Dermis microvascular lymphatic vessel endothelial cell (primary cell): ENCODE measurements around the gene TTLL8. TPM values are rescaled to one million over a fixed set of nuclear protein-coding genes. Genes with fewer than 3 reads are reported as not detected.
A peak's percentile ranks its signal among the peaks of the same experiment; 100 is the strongest.

ENCODE experiments used
- DNase-seq, 2 donors: peaks; one replicate each; pipeline versions ENCODE4 v3.0.0 to v3.0.0-alpha.2; 2010; ENCODE audit warnings: low read depth in 2 of 2
- total RNA-seq: library from RNA; depleted of rRNA; stranded (reverse); fragments of >200 nt; gene quantifications from 2 replicates; pipeline ENCODE4 v1.2.1, GENCODE V29; 2014

Gene TTLL8
- total RNA-seq, 1 donor from 2014 or later = not detected

DNA sequence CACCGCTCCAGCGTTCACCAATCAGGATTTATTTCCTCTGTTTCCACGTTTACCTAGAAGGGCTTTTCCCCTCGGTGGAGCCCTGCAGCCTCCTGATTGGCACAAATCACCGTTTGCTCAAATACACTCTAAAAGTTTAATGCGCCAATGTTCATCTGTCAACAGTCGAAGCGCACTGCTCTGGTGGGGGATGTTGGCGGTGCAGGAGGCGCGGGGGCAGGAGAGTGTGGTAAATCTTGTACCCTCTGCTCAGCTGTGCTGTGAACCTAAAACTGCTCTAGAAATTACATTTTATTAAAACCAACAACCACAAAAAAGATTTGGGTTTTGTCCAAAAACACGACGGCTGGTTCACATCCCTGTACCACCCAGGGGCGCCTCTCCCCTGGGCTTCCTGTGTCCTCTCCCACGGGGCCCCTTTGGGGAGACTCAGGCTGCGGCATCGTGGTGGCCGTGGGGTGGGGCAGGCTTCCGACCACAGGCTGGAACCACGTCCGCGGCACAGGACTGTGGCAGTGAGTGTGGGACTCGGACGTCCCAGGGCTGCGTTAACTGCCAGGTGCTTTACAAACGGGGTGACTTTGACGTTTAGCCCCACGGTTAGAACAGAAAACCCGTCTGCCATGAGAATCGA is 13.5 kb downstream of the TTLL8 start:
- DNase-seq = no peak

DNA sequence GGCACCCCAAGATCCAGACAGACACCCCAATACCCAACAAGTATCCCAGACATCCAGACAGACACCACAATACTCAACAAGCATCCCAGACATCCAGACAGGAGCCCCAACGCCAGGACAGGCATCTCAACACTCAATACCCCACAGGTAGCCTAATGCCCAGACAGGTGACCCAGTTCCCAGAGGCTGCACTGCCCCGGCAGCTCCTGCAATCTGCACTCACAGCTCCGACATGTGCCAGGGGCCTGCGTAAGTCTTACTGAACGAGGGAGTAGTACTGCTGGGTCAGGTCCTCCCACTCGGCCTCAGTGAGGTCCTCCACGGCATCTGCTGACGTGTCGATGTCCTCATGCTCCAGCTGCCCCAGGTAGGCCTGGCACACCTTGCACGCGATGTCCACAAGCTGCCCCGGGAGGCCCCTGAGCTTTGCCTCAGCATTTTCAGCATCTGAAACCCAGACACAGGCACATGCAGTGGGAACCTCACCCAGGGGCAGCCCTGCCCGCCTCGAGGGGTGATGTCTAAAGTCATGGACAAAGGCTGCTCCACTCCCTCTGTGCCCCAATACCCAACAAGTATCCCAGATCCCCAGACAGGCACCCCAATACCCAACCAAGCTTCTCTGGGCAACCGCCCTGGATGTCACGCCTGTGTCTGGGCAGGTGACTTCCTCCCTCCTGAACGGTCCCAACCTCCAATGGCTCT is 16.6 kb downstream of the TTLL8 start:
- DNase-seq = no peak

- DNase-seq = no peak
Measured at GRCh38 chr22:50040717-50041116, 17.4 kb downstream of the TTLL8 start.

GRCh38 chr22:50039669-50040443 is 18.2 kb downstream of the TTLL8 start:
- no peak for DNase-seq

DNA sequence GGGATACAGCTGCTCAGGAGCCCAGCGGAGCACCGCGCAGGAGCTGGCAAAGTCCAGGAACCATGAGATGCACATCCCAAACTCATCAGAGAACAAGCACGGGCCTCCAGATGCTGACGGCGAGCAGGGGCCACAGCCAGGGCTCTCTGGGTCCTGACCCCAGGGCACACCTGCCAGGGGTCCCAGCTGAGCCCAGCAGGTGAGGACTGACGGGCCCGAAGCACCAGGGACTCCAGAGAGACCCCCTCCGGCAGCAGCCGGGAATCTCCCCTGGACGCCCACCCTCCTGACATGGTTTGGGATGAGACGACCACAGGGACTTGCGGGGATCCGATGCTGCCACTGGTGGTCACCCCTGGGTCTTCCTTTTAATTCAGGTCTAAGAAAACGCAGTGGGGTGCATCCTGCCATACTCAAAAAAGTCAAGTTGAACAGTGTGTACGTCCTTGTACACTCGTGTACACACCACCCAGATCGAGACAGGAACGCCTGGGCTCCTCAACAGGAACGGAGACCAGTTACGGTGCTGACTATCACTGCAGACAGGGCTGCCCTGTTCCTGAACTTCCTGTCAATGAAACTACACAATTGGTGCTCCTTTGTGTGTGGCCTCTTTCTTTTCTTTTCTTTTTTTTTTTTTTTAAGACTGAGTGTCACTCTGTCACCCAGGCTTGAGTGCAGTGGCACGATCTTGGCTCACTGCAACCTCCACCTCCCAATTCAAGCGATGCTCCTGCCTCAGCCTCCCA is 21.9 kb downstream of the TTLL8 start:
- DNase-seq = no peak

GRCh38 chr22:50035131-50035881 is 22.8 kb downstream of the TTLL8 start:
- no peak for DNase-seq

GRCh38 chr22:50034126-50035081 is 23.7 kb downstream of the TTLL8 start:
- DNase-seq = no peak

DNA sequence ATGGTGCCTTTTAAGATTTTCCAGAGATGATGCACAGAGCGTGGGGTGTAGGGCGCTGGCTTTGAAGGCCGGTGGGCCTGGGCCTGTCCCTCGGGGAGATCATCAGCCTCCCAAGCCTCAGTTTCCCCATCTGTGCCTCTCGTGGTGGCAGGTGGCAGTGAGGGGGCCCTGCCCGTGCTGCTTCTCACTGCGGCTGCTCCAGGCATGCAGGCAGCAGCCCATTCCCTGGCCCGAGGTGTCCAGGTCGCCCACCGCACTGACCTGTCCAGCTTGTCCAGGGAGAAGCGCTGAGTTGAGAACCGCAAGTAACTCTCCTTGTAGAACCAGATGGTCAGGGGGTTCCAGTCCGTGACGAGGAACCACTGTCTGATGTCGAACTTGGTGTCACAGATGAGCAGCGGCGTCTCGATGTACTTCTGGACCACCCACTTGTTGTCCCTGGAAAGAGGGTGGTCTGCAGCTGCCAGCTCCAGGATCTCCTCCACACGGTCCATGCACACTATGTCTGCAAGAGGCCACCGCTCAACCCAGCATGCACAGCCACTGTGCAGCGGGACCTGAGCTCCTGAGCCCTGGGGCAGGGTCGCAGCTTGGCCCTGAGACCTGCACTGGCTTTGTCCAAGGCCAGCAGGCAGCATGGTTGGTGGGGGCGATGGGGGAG is 25.0 kb downstream of the TTLL8 start:
- no peak for DNase-seq

GRCh38 chr22:50032109-50032871 is 25.8 kb downstream of the TTLL8 start:
- no peak for DNase-seq

- no peak for DNase-seq
Measured at GRCh38 chr22:50031189-50032091, 26.7 kb downstream of the TTLL8 start.

DNA sequence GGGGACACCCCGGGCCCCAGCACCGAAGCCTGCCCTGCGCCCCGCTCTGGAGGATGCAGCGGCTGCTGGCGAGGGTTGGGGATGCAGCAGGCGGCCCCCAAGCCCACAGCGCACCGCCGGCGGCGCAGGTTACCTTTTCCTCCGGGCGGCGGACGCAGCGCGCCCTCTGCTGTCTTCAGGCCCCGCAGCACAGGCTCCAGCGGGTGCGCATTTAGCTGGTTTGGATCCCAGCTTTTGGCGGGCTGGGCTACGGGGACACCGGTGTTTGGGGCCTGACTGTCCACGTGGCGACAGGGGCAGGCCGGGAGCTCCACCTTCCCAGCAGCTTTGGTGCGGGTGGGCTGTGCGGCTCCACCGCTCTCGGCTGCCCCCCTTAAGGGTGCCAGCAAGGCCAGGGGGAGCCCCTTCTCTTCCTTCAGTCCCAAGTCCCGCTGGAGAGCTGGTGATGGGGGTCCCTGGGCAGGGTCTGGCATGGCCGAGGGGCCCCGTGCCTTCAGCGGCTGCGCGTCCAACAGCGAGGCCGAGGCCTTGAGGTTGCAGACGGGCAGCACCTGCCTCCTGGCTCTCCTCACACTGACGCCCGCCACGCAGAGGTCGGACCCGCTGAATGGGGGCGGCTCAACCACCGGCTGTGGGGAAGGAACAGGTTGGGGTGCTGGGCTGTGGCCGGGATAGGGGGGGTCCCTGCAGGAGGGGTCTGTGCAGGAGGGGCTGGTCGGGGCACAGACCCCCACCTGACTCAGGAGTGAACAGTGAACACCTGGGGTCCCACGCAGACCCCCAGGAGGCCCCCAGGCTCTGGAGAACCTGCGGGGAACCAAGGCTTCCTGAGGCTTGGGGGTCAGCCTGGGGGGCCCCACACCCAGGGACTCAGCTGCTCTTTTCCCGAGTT is 27.6 kb downstream of the TTLL8 start:
- peak; percentile 41 to 74 for DNase-seq

DNA sequence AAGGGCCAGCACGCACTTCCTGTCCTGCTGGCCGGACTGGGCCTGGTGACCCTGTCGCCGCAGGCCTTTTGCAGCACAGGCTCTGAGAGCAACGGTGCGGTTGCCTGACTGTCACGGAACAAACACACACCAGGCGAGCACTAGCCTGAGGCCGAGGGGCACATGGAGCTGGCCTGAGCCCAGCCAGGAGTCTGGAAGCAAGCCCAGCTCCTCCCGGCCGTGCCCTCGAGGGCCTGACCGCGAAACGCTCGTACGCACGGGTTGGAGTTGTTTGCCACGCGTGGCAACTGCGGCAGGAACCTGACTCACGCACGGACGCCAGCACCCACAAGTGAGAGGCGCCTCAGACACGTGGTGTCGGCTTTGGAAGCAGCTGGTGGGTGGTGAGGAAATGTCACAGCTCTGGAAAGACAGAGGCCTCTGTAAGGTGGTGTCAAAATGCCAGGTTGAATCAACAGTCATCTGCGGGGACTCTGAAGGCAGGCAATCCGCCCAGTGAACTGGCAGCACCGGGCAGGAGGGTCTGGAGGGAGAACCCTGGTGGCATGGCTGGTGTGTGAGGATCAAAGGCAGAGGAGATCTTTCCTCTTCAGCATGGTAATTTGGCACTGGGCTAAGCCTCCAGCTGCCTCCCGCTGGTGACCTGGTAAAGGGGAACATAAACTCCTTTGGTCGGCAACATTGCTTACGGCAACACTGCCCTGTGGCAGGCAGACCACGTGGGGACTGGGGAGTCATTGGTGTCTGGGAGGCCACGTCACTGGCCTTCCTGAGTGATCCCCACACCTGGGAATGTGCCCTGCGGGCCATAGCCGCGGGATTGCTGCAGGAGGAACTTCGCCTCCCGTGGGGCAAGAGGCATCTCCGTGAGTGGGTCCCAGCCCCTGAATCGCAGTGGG is 30.2 kb downstream of the TTLL8 start:
- DNase-seq = peak; percentile 12 to 56

GRCh38 chr22:50025993-50026392 is 32.1 kb downstream of the TTLL8 start:
- no peak for DNase-seq

DNA sequence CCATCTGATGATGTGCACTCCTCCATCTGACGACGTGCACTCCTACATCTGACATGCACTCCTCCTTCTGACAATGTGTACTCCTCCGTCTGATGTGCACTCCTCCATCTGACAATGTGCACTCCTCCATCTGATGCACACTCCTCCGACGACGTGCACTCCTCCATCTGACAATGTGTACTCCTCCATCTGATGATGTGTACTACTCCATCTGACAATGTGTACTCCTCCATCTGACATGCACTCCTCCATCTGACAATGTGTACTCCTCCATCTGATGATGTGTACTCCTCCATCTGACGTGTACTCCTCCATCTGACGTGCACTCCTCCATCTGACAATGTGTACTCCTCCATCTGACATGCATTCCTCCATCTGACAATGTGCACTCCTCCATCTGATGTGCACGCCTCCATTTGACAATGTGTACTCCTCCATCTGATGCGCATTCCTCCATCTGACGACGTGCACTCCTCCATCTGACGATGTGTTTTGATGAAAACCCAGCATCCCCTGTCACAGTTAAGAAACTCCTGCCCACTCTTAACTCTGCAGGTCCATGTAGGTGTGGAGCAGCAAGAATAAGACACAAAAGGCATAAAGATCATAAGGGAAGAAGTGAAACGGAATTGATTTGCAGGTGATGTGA is 35.8 kb downstream of the TTLL8 start:
- no peak for DNase-seq

- no peak for DNase-seq
Measured at GRCh38 chr22:50020606-50021005, 37.5 kb downstream of the TTLL8 start.
